ENCODE measurements around the gene PCSK6.

- no peak for TF ChIP-seq TCF12 (IDR thresholded peaks at IDR 0.05; ENCODE audit: low read depth, low read length)
- TF ChIP-seq CTCF (IDR thresholded peaks at IDR 0.05; ENCODE audit: control extremely low read depth in 1 of 3, insufficient read depth in 1 of 3, low read depth in 1 of 3, low read length in 3 of 3), result no peak
- no peak for TF ChIP-seq POLR2A (IDR thresholded peaks at IDR 0.05; ENCODE audit: control extremely low read depth in 1 of 2, low read depth in 2 of 2, low read length in 2 of 2)
- no peak for TF ChIP-seq BRCA1 (IDR thresholded peaks at IDR 0.05; ENCODE audit: low read depth, low read length)
- TF ChIP-seq MAFK (IDR thresholded peaks at IDR 0.05; ENCODE audit: low read depth, low read length), result no peak
- no peak for TF ChIP-seq CREB1 (IDR thresholded peaks at IDR 0.05)
Measured at GRCh38 chr15:101351736-101352135, 137.8 kb downstream of the PCSK6 start.

Data from H1 (cell line).